Posterior cingulate gyrus (tissue), 11 donors: ENCODE data around the gene IGLL1.

Source experiments
- DNase-seq, 10 donors: peaks; one replicate each; pipeline versions ENCODE4 v3.0.0 to v3.0.0-alpha.2; 2020 to 2021; ENCODE audit warnings: mixed read lengths in 3 of 10
- intact Hi-C: fragments of 100-400 bp; cut with DNase I; formaldehyde crosslinking; loops from one replicate; pipeline ENCODE4 v1.15.1; 2023

IGLL1 gene

GRCh38 chr22:23533771-23534191 is 46.3 kb downstream of the IGLL1 start:
- intact Hi-C loops = loop anchor here (10.0 kb wide), 1 partner anchor 359 kb away; no protein-coding TSS in a partner anchor
- DNase-seq = peak in 3 of 10 donors; percentile 3 to 37 (median 5)

GRCh38 chr22:23533328-23533762 is 46.7 kb downstream of the IGLL1 start:
- intact Hi-C loops = loop anchor here (10.0 kb wide), 1 partner anchor 359 kb away; no protein-coding TSS in a partner anchor

GRCh38 chr22:23532731-23533130 is 47.4 kb downstream of the IGLL1 start:
- intact Hi-C loops = loop anchor here (10.0 kb wide), 1 partner anchor 358 kb away; no protein-coding TSS in a partner anchor
- peak in 4 of 10 donors; percentile 3 to 81 (median 29) for DNase-seq

More at GRCh38 chr22:23533328-23533762, 46.7 kb downstream of the IGLL1 start:
- DNase-seq = peak in 3 of 10 donors; percentile 9 to 44 (median 28)

- intact Hi-C loops = loop anchor here (10.0 kb wide), 1 partner anchor 357 kb away; no protein-coding TSS in a partner anchor
- DNase-seq = peak in 4 of 10 donors; percentile 6 to 62 (median 39)
These were observed 48.0 kb downstream of the IGLL1 start for GRCh38 chr22:23531966-23532705.

- DNase-seq = peak in 4 of 10 donors; percentile 8 to 77 (median 64)
- intact Hi-C loops = loop anchor here (10.0 kb wide), 1 partner anchor 357 kb away; no protein-coding TSS in a partner anchor
These were observed 48.7 kb downstream of the IGLL1 start for GRCh38 chr22:23531283-23531956.

GRCh38 chr22:23530766-23531282 is 49.3 kb downstream of the IGLL1 start:
- peak in 4 of 10 donors; percentile 1 to 68 (median 38) for DNase-seq
- intact Hi-C loops = loop anchor here (10.0 kb wide), 1 partner anchor 356 kb away; no protein-coding TSS in a partner anchor

DNA sequence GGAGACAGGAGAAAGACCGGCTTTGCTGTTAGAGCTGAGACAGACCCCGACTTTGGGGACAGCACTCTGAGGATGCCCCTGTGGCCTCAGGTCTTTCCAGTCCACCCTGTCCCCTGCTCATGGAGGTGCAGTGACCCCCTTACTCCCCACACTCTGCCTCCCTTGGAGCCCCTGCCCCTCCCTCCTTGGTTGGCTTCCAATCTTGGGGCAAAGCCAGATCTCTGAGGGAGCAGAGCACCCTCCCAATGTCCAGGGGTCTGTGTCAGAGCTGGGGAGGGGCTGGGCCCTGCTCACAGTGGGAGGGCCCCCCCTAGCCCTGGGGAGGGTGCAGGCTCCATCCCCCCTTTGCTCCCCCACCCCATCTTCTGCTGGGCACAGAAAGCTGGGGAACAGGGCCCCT is 50.0 kb downstream of the IGLL1 start:
- DNase-seq = peak in 3 of 10 donors; percentile 3 to 61 (median 10)
- intact Hi-C loops = loop anchor here (10.0 kb wide), 1 partner anchor 355 kb away; no protein-coding TSS in a partner anchor

DNA sequence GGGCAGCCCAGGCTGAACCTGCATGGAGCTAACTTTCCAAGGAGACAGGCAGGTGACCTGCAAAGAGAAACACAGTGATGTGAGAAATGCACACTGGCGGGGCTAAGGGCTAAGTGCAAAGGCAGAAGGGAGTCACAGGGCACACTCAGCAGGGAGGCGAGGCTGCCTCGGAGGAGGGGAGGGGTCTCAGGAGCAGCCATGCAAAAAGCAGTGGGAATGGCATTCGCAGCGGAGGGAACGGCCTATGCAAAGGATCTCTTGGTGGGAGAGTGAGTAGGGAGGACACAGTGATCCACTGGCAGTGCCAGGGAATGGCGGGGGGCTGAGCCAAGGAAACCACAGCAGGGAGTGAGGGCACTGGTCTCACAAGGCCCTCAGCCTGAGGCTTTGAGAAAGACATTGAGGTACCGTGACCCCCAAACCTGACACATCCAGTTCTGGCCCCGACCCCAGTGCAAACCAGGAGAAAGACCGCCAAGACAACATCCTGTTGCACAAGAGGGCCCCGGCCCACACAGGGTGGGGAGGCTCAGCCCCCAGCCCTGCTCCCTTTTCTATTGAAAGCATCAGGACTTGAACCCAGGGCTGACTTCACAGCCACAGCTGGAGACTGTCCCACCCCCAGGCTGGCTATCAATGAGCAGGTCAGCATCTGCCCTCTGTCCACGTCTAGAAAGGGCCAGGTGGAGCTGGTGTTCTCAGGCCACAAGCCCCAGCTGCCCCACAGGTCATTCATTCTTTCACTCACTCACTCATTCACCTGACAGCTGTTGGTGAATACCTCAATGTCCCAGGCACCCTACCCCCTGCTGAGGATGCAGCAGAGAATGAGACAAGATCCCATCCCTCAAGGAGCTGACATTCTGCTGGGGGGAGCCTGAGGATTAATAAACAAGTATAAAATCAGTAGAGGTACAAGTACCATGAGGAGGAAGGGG is 50.7 kb downstream of the IGLL1 start:
- peak in 4 of 10 donors; percentile 4 to 62 (median 57) for DNase-seq
- intact Hi-C loops = loop anchor here (10.0 kb wide), 1 partner anchor 355 kb away; no protein-coding TSS in a partner anchor

GRCh38 chr22:23527971-23528740 is 51.9 kb downstream of the IGLL1 start:
- DNase-seq = peak in 3 of 10 donors; percentile 30 to 62 (median 61)
- intact Hi-C loops = no loop called here

GRCh38 chr22:23526596-23527316 is 53.3 kb downstream of the IGLL1 start:
- peak in 3 of 10 donors; percentile 35 to 77 (median 53) for DNase-seq
- intact Hi-C loops = no loop called here

GRCh38 chr22:23525510-23525909 is 54.6 kb downstream of the IGLL1 start:
- intact Hi-C loops = no loop called here

GRCh38 chr22:23524226-23524625 is 55.9 kb downstream of the IGLL1 start:
- intact Hi-C loops = no loop called here
- peak in 3 of 10 donors; percentile 11 to 53 (median 26) for DNase-seq

More at GRCh38 chr22:23525510-23525909, 54.6 kb downstream of the IGLL1 start:
- DNase-seq = peak in 3 of 10 donors; percentile 26 to 51 (median 29)

- intact Hi-C loops = no loop called here
These were observed 56.4 kb downstream of the IGLL1 start for GRCh38 chr22:23523713-23524112.

More at GRCh38 chr22:23523713-23524112, 56.4 kb downstream of the IGLL1 start:
- DNase-seq = peak in 3 of 10 donors; percentile 6 to 62 (median 12)
